Loucy (cell line): Measurements from ENCODE around the gene ZNRF1.

Experiments used
- H2AFZ ChIP-seq: fragments of 200-600 bp; sonication (generic); 2 replicates; pipeline ENCODE4 v1.6.0; 2016; ENCODE audit warnings: antibody characterized with exemption, mild to moderate bottlenecking, low read length, moderate library complexity
- H3F3A ChIP-seq: fragments of 200-600 bp; 2 replicates; pipeline ENCODE4 v1.6.0; 2016; ENCODE audit warnings: antibody characterized with exemption, low read depth, mild to moderate bottlenecking
- H3K27me3 ChIP-seq: fragments of 200-600 bp; sonication (generic); 2 replicates; pipeline ENCODE4 v1.6.1; 2014; ENCODE audit warnings: low read length, mild to moderate bottlenecking; ENCODE audit not compliant: insufficient read depth, poor library complexity, severe bottlenecking
- H3K36me3 ChIP-seq: fragments of 200-600 bp; sonication (generic); 2 replicates; pipeline ENCODE4 v1.6.1; 2016; ENCODE audit warnings: low read length; ENCODE audit not compliant: insufficient read depth
- H3K4me1 ChIP-seq: fragments of 200-600 bp; sonication (generic); 2 replicates; pipeline ENCODE4 v1.5.1; 2014; ENCODE audit warnings: low read length, mild to moderate bottlenecking; ENCODE audit not compliant: insufficient read depth, poor library complexity, severe bottlenecking
- H3K4me2 ChIP-seq: fragments of 200-600 bp; sonication (generic); 2 replicates; pipeline ENCODE4 v1.6.0; 2014; ENCODE audit warnings: antibody characterized with exemption, low read length, low read depth, mild to moderate bottlenecking; ENCODE audit not compliant: poor library complexity, severe bottlenecking
- H3K4me3 ChIP-seq: fragments of 200-600 bp; sonication (generic); 2 replicates; pipeline ENCODE4 v1.5.1; 2014; ENCODE audit warnings: low read length, mild to moderate bottlenecking, mixed read lengths; ENCODE audit not compliant: poor library complexity, severe bottlenecking
- H3K79me2 ChIP-seq: fragments of 200-600 bp; sonication (generic); 2 replicates; pipeline ENCODE4 v1.6.1; 2014; ENCODE audit warnings: low read length; ENCODE audit not compliant: insufficient read depth
- H3K9ac ChIP-seq: fragments of 200-600 bp; sonication (generic); 2 replicates; pipeline ENCODE4 v1.6.0; 2014; ENCODE audit warnings: mild to moderate bottlenecking, low read depth, low read length, moderate library complexity; ENCODE audit not compliant: poor library complexity, severe bottlenecking
- H3K9me2 ChIP-seq: fragments of 200-600 bp; sonication (generic); replicated peaks from 2 replicates; pipeline ENCODE4 v1.6.1; 2016; ENCODE audit warnings: low read depth, low read length, mixed read lengths
- H3K9me3 ChIP-seq: fragments of 200-600 bp; sonication (generic); 2 replicates; pipeline ENCODE4 v1.6.1; 2014; ENCODE audit warnings: mild to moderate bottlenecking, antibody characterized with exemption, low read length, low read depth; ENCODE audit not compliant: insufficient read depth
- H4K20me1 ChIP-seq: fragments of 200-600 bp; sonication (generic); 2 replicates; pipeline ENCODE4 v1.6.0; 2014; ENCODE audit warnings: antibody characterized with exemption, low read length, mild to moderate bottlenecking; ENCODE audit not compliant: insufficient read depth, poor library complexity, severe bottlenecking
- CTCF ChIP-seq: fragments of 200-600 bp; sonication (generic); conservative IDR thresholded peaks from 2 replicates; pipeline ENCODE4 v1.5.1; 2014; ENCODE audit warnings: mild to moderate bottlenecking, antibody characterized with exemption, low read length
- EZH2phosphoT487 ChIP-seq: fragments of 200-600 bp; IDR thresholded peaks from 2 replicates; pipeline ENCODE4 v1.6.1; 2018; ENCODE audit warnings: antibody characterized with exemption, mild to moderate bottlenecking, moderate library complexity, borderline replicate concordance

The ZNRF1 gene

GRCh38 chr16:74951206-74951605, 47.6 kb upstream of the ZNRF1 start:
- no peaks in the 10 kb centered on the region for H4K20me1 ChIP-seq
- TF ChIP-seq CTCF = no peak
- no peak for TF ChIP-seq EZH2phosphoT487

GRCh38 chr16:74951681-74952080, 47.1 kb upstream of the ZNRF1 start:
- no peaks in the 10 kb centered on the region for H3K4me1 ChIP-seq

More at GRCh38 chr16:74951206-74951605, 47.6 kb upstream of the ZNRF1 start:
- no peak overlapping the region for H3K4me3 ChIP-seq
- peaks cover 45% of the 10 kb centered on the region; the same call in 1 of the 2 replicates for H3K36me3 ChIP-seq
- H3K9ac ChIP-seq = no peak overlapping the region
- no peaks in the 10 kb centered on the region for H3K4me1 ChIP-seq
- no peaks in the 10 kb centered on the region for H3K9me2 ChIP-seq
- no peaks in the 10 kb centered on the region for H3F3A ChIP-seq
- H3K27me3 ChIP-seq = no peaks in the 10 kb centered on the region
- H2AFZ ChIP-seq = no peak overlapping the region
- H3K79me2 ChIP-seq = no peaks in the 10 kb centered on the region
- no peaks in the 10 kb centered on the region for H3K9me3 ChIP-seq
- no peak overlapping the region for H3K4me2 ChIP-seq

GRCh38 chr16:74954763-74955162, 44.1 kb upstream of the ZNRF1 start:
- H3K4me3 ChIP-seq = no peak overlapping the region
- no peaks in the 10 kb centered on the region for H3K9me3 ChIP-seq
- H3K9ac ChIP-seq = no peak overlapping the region
- H3K36me3 ChIP-seq = peaks cover 22% of the 10 kb centered on the region; the same call in 1 of the 2 replicates
- no peak overlapping the region for H2AFZ ChIP-seq
- no peaks in the 10 kb centered on the region for H3K27me3 ChIP-seq
- H3F3A ChIP-seq = no peaks in the 10 kb centered on the region
- H3K79me2 ChIP-seq = no peaks in the 10 kb centered on the region
- H4K20me1 ChIP-seq = no peaks in the 10 kb centered on the region
- H3K4me2 ChIP-seq = no peak overlapping the region
- no peaks in the 10 kb centered on the region for H3K9me2 ChIP-seq
- no peaks in the 10 kb centered on the region for H3K4me1 ChIP-seq
- TF ChIP-seq EZH2phosphoT487 (no peak), CTCF (no peak)

More at GRCh38 chr16:74951681-74952080, 47.1 kb upstream of the ZNRF1 start:
- Histone ChIP-seq H3F3A (no peaks in the 10 kb centered on the region), H4K20me1 (no peaks in the 10 kb centered on the region), H2AFZ (no peak overlapping the region), H3K36me3 (peaks cover 42% of the 10 kb centered on the region; the same call in 1 of the 2 replicates), H3K4me2 (no peak overlapping the region), H3K9me3 (no peaks in the 10 kb centered on the region), H3K79me2 (no peaks in the 10 kb centered on the region), H3K27me3 (no peaks in the 10 kb centered on the region), H3K4me3 (no peak overlapping the region), H3K9ac (no peak overlapping the region), H3K9me2 (no peaks in the 10 kb centered on the region)
- TF ChIP-seq EZH2phosphoT487 (no peak), CTCF (no peak)
